Measurements from ENCODE around the gene RNU7-1.

The RNU7-1 gene

GRCh38 chr12:6987956-6988553 lies 44.4 kb downstream of the RNU7-1 start:
- no peak for DNase-seq (ENCODE audit: low read depth in 2 of 2, low spot score in 1 of 2)

All from stimulated activated CD8-positive, alpha-beta memory T cell treated with anti-CD3 and anti-CD28 coated beads, Interleukin-4, amount 100 ng/mL, for 4 hours (primary cell).